Cardiac muscle cell (in vitro differentiated cells and primary cell): ENCODE results near the gene HEBP2. TPM values are rescaled to one million over a fixed set of nuclear protein-coding genes. Genes with fewer than 3 reads are reported as not detected.

Source experiments
- DNase-seq, 2 donors: peaks; one replicate each; pipeline versions ENCODE4 v3.0.0 to v3.0.0-alpha.2; 2010 to 2017; ENCODE audit warnings: low read depth in 1 of 2, low spot score in 1 of 2
- H3K27ac ChIP-seq: fragments of 200-600 bp; sonication (generic); 2 replicates; pipeline ENCODE4 v1.5.1; 2016
- H3K27me3 ChIP-seq: fragments of 200-600 bp; sonication (generic); 2 replicates; pipeline ENCODE4 v1.6.0; 2016; ENCODE audit warnings: control low read depth
- H3K36me3 ChIP-seq: fragments of 200-600 bp; sonication (generic); 2 replicates; pipeline ENCODE4 v1.5.1; 2016; ENCODE audit warnings: control low read depth
- H3K4me1 ChIP-seq: fragments of 200-600 bp; sonication (generic); 2 replicates; pipeline ENCODE4 v1.8.1; 2017; ENCODE audit warnings: low read depth, mild to moderate bottlenecking, mixed run types
- H3K4me3 ChIP-seq: fragments of 200-600 bp; sonication (generic); 2 replicates; pipeline ENCODE4 v1.5.1; 2016; ENCODE audit warnings: mild to moderate bottlenecking
- H3K9me3 ChIP-seq: fragments of 200-600 bp; sonication (generic); 2 replicates; pipeline ENCODE4 v1.5.1; 2017; ENCODE audit warnings: low read depth, mild to moderate bottlenecking, control low read depth
- polyA plus RNA-seq: library from polyadenylated mRNA; unstranded; fragments of >200 nt; fragmentation: Nextera tagmentation; extraction: Ambion mirVana; gene quantifications from 2 replicates; pipeline ENCODE4 v1.2.1, GENCODE V29; 2016
- total RNA-seq: library from RNA; depleted of rRNA; stranded (reverse); fragments of >200 nt; gene quantifications from 2 replicates; pipeline ENCODE4 v1.2.3, GENCODE V29; 2016
- TF ChIP-seq, protein P1 (sequence below): IDR thresholded peaks from 2 replicates; pipeline ENCODE4 v1.5.1; 2012; ENCODE audit warnings: low read depth, mild to moderate bottlenecking, low read length

Gene HEBP2
- total and polyA plus RNA-seq, 2 experiments from 2014 or later = 55.9 to 109 TPM

DNA sequence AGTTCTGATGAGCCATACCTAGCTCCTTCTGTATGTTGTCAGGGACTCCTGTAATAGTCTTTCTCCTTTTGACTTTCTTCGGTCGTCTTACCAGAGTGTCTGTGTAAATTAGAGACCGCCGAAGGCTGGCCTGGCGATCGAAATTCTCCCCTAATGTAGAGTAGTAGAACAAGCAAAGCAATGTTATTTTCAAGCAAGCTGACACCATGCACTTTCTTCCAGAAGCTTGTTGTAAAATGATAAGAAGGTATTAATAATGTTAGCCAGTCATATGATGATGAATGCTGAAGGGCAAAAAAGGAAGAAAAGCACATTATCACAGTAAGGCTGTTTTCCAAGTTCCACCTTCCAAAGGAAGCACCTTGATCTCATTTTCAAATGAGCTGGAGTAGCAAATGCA, 37.9 kb downstream of the HEBP2 start:
- Histone ChIP-seq H3K9me3 (no peaks in the 10 kb centered on the region), H3K4me3 (no peak overlapping the region), H3K27ac (no peak overlapping the region), H3K36me3 (no peaks in the 10 kb centered on the region), H3K27me3 (no peaks in the 10 kb centered on the region), H3K4me1 (no peaks in the 10 kb centered on the region)
- DNase-seq = no peak
- TF ChIP-seq, protein P1, sequence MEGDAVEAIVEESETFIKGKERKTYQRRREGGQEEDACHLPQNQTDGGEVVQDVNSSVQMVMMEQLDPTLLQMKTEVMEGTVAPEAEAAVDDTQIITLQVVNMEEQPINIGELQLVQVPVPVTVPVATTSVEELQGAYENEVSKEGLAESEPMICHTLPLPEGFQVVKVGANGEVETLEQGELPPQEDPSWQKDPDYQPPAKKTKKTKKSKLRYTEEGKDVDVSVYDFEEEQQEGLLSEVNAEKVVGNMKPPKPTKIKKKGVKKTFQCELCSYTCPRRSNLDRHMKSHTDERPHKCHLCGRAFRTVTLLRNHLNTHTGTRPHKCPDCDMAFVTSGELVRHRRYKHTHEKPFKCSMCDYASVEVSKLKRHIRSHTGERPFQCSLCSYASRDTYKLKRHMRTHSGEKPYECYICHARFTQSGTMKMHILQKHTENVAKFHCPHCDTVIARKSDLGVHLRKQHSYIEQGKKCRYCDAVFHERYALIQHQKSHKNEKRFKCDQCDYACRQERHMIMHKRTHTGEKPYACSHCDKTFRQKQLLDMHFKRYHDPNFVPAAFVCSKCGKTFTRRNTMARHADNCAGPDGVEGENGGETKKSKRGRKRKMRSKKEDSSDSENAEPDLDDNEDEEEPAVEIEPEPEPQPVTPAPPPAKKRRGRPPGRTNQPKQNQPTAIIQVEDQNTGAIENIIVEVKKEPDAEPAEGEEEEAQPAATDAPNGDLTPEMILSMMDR = no peak

GRCh38 chr6:138442663-138443062, 38.6 kb downstream of the HEBP2 start:
- Histone ChIP-seq H3K4me1 (no peaks in the 10 kb centered on the region), H3K27me3 (no peaks in the 10 kb centered on the region), H3K27ac (no peak overlapping the region), H3K36me3 (no peaks in the 10 kb centered on the region), H3K4me3 (no peak overlapping the region), H3K9me3 (no peaks in the 10 kb centered on the region)
- TF ChIP-seq, protein P1 = no peak
- DNase-seq = no peak

DNA sequence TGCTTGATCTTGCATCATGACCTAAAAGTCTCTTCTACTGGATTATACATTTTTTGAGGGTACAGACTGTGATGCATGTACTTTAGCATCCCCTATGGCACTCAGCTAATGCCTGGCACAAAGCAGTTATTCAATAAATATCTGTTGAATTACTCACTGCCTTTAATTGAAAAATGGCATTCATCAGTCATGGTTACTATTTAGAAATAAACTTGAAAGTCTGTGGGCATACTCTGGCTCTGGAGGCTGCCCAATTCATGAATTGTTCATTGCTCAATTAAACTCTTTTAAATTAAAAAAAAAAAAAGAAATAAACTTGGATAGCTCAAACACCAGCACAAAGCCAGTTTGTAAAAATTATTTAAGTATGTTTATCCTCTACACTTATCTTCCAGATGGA, 40.0 kb downstream of the HEBP2 start:
- H3K36me3 ChIP-seq = no peaks in the 10 kb centered on the region
- TF ChIP-seq, protein P1 = no peak
- DNase-seq = no peak
- no peaks in the 10 kb centered on the region for H3K27me3 ChIP-seq
- H3K4me3 ChIP-seq = no peak overlapping the region
- H3K9me3 ChIP-seq = no peaks in the 10 kb centered on the region
- H3K27ac ChIP-seq = no peak overlapping the region
- H3K4me1 ChIP-seq = no peaks in the 10 kb centered on the region

GRCh38 chr6:138446821-138447220, 42.8 kb downstream of the HEBP2 start:
- H3K36me3 ChIP-seq = no peaks in the 10 kb centered on the region
- TF ChIP-seq, protein P1 = no peak
- H3K9me3 ChIP-seq = no peaks in the 10 kb centered on the region
- H3K4me1 ChIP-seq = no peaks in the 10 kb centered on the region
- no peak overlapping the region for H3K27ac ChIP-seq
- H3K27me3 ChIP-seq = no peaks in the 10 kb centered on the region
- DNase-seq = no peak
- H3K4me3 ChIP-seq = no peak overlapping the region

- Histone ChIP-seq H3K4me1 (no peaks in the 10 kb centered on the region), H3K4me3 (no peak overlapping the region), H3K9me3 (no peaks in the 10 kb centered on the region), H3K27ac (no peak overlapping the region), H3K36me3 (no peaks in the 10 kb centered on the region), H3K27me3 (no peaks in the 10 kb centered on the region)
- DNase-seq = no peak
- TF ChIP-seq, protein P1 = no peak
Measured at GRCh38 chr6:138450445-138450844, 46.4 kb downstream of the HEBP2 start.

- no peaks in the 10 kb centered on the region for H3K4me1 ChIP-seq
- H3K27ac ChIP-seq = no peak overlapping the region
- no peak for DNase-seq
- H3K4me3 ChIP-seq = no peak overlapping the region
- no peaks in the 10 kb centered on the region for H3K36me3 ChIP-seq
- H3K27me3 ChIP-seq = no peaks in the 10 kb centered on the region
- no peaks in the 10 kb centered on the region for H3K9me3 ChIP-seq
- TF ChIP-seq, protein P1 = no peak
Measured at GRCh38 chr6:138451043-138451442, 47.0 kb downstream of the HEBP2 start.
